Right lung (tissue), 5 donors: ENCODE data around the gene HOXD1. TPM values are rescaled to one million over a fixed set of nuclear protein-coding genes. Genes with fewer than 3 reads are reported as not detected.

ENCODE experiments used
- DNase-seq, 2 donors: peaks; one replicate each; pipeline ENCODE4 v3.0.0-alpha.2; 2013
- polyA plus RNA-seq, 5 donors: library from polyadenylated mRNA; unstranded; fragments of 120-200 nt; gene quantifications; one replicate each; pipeline versions ENCODE4 v1.2.1 to v1.2.3, GENCODE V29; 2013; ENCODE audit warnings: inconsistent platforms in 1 of 5, low replicate concordance in 1 of 5; ENCODE audit not compliant: insufficient read length in 5 of 5, insufficient read depth in 1 of 5

The HOXD1 gene
- polyA plus RNA-seq, 5 donors: 1.3 to 3.5 (median 1.7) TPM

GRCh38 chr2:176152350-176153181, 35.9 kb upstream of the HOXD1 start:
- DNase-seq: no peak

- no peak for DNase-seq
Measured at GRCh38 chr2:176154576-176155252, 33.8 kb upstream of the HOXD1 start.

GRCh38 chr2:176155356-176156044, 33.0 kb upstream of the HOXD1 start:
- DNase-seq: no peak

- no peak for DNase-seq
Measured at GRCh38 chr2:176156301-176156806, 32.1 kb upstream of the HOXD1 start.

- DNase-seq: no peak
Measured at GRCh38 chr2:176156807-176157498, 31.5 kb upstream of the HOXD1 start, which contains the start of gene HOXD3. Gene HOXD3 (plus strand): TSS chr2:176157307. CDS start chr2:176169115, 11,808 bp downstream.

GRCh38 chr2:176157499-176158185, 30.8 kb upstream of the HOXD1 start:
- DNase-seq: no peak

GRCh38 chr2:176158186-176158591, 30.3 kb upstream of the HOXD1 start:
- no peak for DNase-seq

GRCh38 chr2:176158855-176159662, 29.4 kb upstream of the HOXD1 start:
- DNase-seq: no peak

GRCh38 chr2:176159663-176160250, 28.7 kb upstream of the HOXD1 start:
- no peak for DNase-seq

- no peak for DNase-seq
Measured at GRCh38 chr2:176160251-176160985, 28.1 kb upstream of the HOXD1 start.

- DNase-seq: no peak
Measured at GRCh38 chr2:176160986-176161824, 27.3 kb upstream of the HOXD1 start.

GRCh38 chr2:176161825-176162626, 26.4 kb upstream of the HOXD1 start:
- DNase-seq: no peak

- DNase-seq: no peak
Measured at GRCh38 chr2:176162911-176163671, 25.4 kb upstream of the HOXD1 start.

GRCh38 chr2:176163672-176164056, 24.8 kb upstream of the HOXD1 start:
- no peak for DNase-seq

GRCh38 chr2:176164201-176164600, 24.3 kb upstream of the HOXD1 start:
- DNase-seq: no peak

- DNase-seq: no peak
Measured at GRCh38 chr2:176164611-176165369, 23.7 kb upstream of the HOXD1 start.
